Measurements from ENCODE around the gene SKIL.
"Not testable (repeated sequence)": the region's sequence is repeated elsewhere in the genome, so short reads cannot be mapped to it uniquely, and the experiment has no call there.

The SKIL gene, protein sequence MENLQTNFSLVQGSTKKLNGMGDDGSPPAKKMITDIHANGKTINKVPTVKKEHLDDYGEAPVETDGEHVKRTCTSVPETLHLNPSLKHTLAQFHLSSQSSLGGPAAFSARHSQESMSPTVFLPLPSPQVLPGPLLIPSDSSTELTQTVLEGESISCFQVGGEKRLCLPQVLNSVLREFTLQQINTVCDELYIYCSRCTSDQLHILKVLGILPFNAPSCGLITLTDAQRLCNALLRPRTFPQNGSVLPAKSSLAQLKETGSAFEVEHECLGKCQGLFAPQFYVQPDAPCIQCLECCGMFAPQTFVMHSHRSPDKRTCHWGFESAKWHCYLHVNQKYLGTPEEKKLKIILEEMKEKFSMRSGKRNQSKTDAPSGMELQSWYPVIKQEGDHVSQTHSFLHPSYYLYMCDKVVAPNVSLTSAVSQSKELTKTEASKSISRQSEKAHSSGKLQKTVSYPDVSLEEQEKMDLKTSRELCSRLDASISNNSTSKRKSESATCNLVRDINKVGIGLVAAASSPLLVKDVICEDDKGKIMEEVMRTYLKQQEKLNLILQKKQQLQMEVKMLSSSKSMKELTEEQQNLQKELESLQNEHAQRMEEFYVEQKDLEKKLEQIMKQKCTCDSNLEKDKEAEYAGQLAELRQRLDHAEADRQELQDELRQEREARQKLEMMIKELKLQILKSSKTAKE

DNA sequence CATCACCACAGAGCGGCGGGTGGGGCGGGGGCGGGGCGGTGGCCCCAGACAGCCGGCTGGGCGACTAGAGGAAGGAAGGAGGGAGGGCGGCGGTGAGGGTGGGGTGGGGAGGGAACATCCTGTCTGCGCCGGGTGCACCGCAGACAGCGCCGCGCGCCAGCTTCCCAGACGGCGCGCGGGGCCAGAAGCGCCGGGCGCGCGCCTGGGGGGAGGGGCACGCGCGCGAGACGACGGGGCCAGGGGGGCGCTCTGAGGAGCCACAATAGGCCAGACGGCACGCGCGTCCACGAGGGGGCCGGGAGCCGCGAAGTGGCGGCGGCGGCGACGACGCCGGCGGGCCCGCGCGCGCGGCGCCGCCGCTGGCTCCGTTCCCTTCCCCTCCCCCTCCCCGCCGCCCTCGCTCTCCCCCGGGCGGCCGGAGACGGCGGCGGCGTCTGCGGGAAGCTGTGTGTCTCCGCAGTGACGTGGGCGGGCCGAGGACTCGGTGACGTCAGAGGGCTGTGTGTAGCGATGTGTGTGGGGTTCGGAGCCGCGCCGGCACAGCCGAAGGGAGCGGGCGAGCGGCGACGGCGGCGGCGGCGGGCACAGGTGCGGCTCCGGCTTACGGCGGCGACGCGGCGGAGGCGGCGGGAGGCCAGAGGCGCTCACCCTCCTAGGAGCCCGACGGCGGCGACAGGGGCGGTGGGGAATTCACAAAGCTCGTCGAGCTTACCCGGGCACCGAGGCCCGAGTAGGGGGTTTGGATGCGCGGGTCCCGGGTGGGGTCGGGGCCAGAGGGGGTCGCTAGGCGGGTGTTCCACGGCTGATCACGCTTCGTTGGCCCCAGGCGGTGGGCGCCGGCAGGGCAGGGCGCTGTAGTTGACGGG is at the start of gene SKIL:
SKIL (plus strand) TSS at position 540 of the 866 bp plus-strand sequence. CDS start 2,617 bp downstream, outside the sequence.
- DNase-seq (ENCODE audit: low spot score) = peak; percentile 96

GRCh38 chr3:170309046-170309445 is 48.5 kb upstream of the SKIL start:
- DNase-seq (ENCODE audit: low spot score) = no peak

GRCh38 chr3:170317954-170318353 is 39.6 kb upstream of the SKIL start:
- no peak for DNase-seq (ENCODE audit: low spot score)

DNA sequence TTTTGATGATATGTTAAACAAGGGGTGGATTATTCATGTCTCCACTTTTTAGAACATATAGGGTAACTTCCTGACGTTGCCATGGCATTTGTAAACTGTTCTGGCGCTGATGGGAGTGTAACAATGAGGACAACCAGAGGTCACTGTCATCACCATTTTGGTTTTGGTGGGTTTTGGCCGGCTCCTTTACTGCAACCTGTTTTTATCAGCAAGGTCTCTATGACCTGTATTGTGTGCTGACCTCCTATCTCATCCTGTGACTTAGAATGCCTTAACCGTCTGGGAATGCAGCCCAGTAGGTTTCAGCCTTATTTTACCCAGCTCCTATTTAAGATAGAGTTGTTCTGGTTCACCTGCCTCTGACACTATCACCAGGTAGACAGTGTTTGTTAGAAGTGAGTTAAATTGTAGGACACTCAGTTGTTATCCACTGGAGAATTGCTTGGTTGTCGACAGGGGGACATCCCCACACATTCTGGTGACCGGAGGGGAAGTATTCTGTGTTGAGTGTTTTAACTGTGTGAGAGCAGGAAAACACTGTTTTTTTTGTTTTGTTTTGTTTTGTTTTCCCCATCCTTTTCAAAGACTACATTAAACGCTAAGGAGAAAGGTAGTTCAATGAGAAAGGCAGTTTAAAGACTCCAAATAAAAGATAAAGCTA is 36.9 kb upstream of the SKIL start:
- no peak for DNase-seq (ENCODE audit: low spot score)

DNA sequence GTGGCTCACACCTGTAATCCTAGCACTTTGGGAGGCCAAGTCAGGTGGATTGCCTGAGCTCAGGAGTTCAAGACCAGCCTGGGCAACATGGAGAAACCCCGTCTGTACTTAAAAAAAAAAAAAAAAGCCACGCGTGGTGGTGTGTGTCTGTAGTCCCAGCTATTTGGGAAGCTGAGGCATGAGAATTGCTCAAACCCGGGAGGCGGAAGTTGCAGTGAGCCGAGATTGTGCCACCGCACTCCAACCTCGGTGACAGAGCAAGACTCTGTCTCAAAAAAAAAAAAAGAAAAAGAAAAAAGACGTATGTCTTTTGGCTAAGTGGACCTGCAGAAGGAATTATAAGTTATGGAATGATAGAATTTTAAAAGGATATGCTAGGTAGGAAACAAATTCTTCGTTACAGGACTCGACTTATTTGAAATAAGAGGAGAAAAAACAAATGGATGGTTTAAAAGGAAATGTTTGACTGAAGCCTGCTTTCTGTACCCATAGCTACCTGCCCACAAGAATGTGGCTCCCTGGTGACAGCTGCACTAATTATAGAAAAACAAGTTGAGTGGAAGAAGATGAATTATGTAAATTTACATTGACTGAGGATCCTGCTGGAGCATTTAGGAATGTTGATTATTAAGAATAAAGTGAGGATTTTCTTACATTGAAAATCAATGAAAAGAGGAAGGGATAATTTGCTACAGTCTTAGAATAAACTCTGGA is 36.0 kb upstream of the SKIL start:
- DNase-seq (ENCODE audit: low spot score) = no peak

DNA sequence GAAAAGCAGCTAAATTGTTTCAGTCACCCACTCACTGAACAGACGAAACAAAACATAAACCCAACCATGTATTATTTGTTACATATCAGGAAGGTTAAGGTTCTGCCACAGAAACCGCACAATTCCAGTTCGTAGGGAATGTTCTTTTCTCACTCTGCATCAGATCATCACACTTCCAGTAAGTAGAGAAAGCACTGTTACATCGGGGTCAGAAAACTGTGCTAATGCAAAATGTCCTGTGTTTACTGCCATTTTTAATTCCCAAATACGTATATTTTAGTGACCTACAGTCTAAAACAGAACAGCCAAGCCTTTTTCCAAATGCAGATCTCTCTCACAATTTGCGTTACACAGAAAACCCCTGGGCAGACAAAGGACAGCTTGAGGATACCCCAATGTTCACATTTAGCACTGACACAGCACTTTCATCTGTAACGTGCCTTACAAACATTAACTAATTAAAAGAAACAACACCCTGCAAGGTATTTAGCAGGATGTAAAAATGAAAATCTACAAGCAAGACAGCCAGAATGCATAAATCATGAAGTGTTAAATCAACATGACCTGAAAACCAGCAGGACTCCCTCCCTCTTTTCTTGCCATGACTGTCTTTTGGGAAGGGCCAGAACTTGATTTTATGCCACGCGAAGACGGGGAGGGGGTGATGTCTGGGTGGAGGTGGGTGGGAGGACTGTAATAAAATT is 34.8 kb upstream of the SKIL start:
- no peak for DNase-seq (ENCODE audit: low spot score)

GRCh38 chr3:170323331-170323730 is 34.2 kb upstream of the SKIL start:
- no peak for DNase-seq (ENCODE audit: low spot score)

DNA sequence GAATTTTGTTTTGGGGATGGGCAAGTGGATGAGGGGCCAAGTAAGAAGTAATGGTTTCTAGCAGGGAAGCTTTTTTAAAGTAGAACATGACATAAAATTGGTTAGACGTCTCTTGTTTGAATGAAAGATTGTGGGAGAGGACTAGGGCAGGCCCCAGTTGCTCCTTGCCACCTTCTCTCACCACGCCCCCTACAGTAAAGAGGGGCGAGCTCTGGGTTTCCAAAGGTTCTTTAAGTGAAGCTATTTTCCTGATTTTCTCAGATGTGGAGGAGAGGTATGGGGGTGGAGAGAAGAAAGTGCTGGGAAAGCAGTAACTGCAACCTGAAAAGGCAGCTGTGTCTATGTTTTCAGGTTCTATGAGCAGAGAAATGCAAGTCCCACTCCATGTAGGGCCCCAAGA is 32.6 kb upstream of the SKIL start:
- no peak for DNase-seq (ENCODE audit: low spot score)

GRCh38 chr3:170327040-170327808 is 30.3 kb upstream of the SKIL start:
- no peak for DNase-seq (ENCODE audit: low spot score)

DNA sequence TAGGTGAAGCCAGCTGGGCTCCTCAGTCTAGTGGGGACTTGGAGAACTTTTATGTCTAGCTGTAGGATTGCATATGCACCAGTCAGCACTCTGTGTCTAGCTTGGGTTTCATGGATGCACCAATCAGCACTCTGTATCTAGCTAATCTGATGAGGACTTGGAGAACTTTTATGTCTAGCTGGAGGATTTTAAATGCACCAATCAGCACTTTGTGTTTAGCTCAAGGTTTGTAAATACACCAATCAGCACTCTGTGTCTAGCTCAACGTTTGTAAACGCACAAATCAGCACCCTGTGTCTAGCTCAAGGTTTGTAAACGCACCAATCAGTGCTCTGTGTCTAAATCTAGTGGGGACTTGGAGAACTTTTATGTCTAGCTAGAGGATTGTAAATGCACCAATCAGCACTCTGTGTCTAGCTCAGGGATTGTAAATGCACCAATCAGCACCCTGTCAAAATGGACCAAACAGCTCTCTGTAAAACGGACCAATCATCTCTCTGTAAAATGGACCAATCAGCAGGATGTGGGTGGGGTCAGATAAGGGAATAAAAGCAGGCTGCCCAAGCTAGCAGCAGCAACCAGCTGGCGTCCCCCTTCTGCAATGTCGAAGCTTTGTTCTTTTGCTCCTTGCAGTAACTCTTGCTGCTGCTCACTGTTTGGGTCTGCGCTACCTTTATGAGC is 29.5 kb upstream of the SKIL start:
- not testable (repeated sequence) for DNase-seq (ENCODE audit: low spot score)

GRCh38 chr3:170330366-170330765 is 27.1 kb upstream of the SKIL start:
- DNase-seq (ENCODE audit: low spot score) = no peak

DNA sequence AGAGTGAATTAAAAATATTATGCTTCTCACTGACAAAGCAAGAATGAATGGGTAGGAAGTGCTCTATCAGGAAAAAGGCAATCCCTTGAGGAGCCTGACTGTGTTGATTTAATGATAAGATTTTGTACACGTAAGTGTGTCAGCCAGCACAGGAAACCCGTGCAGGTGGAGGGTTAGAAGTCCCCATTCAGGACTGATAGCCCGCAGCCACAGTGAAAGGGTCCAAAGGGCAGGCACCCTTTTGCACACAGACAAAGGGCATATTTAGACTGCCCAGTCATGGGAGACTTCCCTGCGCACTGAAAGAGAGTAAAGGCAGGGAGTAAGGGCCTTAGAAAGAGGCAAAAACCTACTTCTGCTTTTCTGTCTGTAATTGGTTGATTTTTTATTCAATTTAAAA is 26.4 kb upstream of the SKIL start:
- no peak for DNase-seq (ENCODE audit: low spot score)

- no peak for DNase-seq (ENCODE audit: low spot score)
Observed at GRCh38 chr3:170337420-170337819, 20.1 kb upstream of the SKIL start.

GRCh38 chr3:170338690-170339340 is 18.7 kb upstream of the SKIL start:
- DNase-seq (ENCODE audit: low spot score) = no peak

- DNase-seq (ENCODE audit: low spot score) = not testable (repeated sequence)
Observed at GRCh38 chr3:170342273-170342672, 15.2 kb upstream of the SKIL start.

GRCh38 chr3:170343859-170344258 is 13.7 kb upstream of the SKIL start:
- DNase-seq (ENCODE audit: low spot score) = not testable (repeated sequence)

DNA sequence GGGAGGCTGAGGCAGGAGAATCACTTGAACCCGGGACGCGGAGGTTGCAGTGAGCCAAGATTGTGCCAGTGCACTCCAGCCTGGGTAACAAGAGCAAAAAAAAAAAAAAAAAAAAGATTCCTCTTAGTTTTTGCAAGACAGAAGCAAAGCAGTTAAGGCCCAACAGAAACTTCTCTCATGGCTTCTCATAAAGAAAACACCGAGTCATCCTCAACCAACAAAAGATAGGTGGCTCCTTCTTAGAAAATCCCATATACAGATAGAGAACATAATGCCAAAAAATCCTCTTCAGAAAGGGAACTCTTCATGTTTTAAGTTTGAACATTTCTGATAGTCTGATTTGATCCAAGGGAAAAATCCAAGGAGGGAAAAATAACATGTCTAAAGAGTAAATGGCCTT is 12.5 kb upstream of the SKIL start:
- DNase-seq (ENCODE audit: low spot score) = no peak

- DNase-seq (ENCODE audit: low spot score) = no peak
Observed at GRCh38 chr3:170346481-170347392, 10.8 kb upstream of the SKIL start.
